Mesendoderm (in vitro differentiated cells): ENCODE data around the gene MMP25.
"Not testable (repeated sequence)": the region's sequence is repeated elsewhere in the genome, so short reads cannot be mapped to it uniquely, and the experiment has no call there.

Experiments
- DNase-seq: peaks from one replicate; pipeline ENCODE4 v3.0.0; 2013
- H2AK5ac ChIP-seq: 2 replicates; pipeline ENCODE4 v1.6.1; 2013; ENCODE audit warnings: low read length, inconsistent platforms
- H2BK120ac ChIP-seq: 2 replicates; pipeline ENCODE4 v1.6.1; 2013; ENCODE audit warnings: low read depth, mild to moderate bottlenecking, low read length, moderate library complexity, mixed read lengths
- H2BK15ac ChIP-seq: replicated peaks from 2 replicates; pipeline ENCODE4 v1.6.1; 2013; ENCODE audit warnings: low read depth, mild to moderate bottlenecking, moderate library complexity
- H2BK5ac ChIP-seq: 2 replicates; pipeline ENCODE4 v1.6.1; 2013; ENCODE audit warnings: low read length, inconsistent platforms
- H3K18ac ChIP-seq: 2 replicates; pipeline ENCODE4 v1.6.1; 2013; ENCODE audit warnings: mild to moderate bottlenecking, low read length, mixed read lengths
- H3K23ac ChIP-seq: one replicate; pipeline ENCODE4 v1.6.1; 2013; ENCODE audit warnings: low read length
- H3K27ac ChIP-seq: 2 replicates; pipeline ENCODE4 v1.5.1; 2013; ENCODE audit warnings: low read depth, mild to moderate bottlenecking, inconsistent platforms, low read length, moderate library complexity
- H3K27me3 ChIP-seq: 2 replicates; pipeline ENCODE4 v1.6.1; 2013; ENCODE audit warnings: low read length, control low read depth, mild to moderate bottlenecking, inconsistent platforms; ENCODE audit not compliant: insufficient read depth, poor library complexity
- H3K36me3 ChIP-seq: 2 replicates; pipeline ENCODE4 v1.6.1; 2013; ENCODE audit warnings: low read length, inconsistent platforms; ENCODE audit not compliant: control insufficient read depth, insufficient read depth
- H3K4ac ChIP-seq: one replicate; pipeline ENCODE4 v1.6.1; 2013; ENCODE audit warnings: low read depth, mild to moderate bottlenecking, low read length, moderate library complexity
- H3K4me1 ChIP-seq: 2 replicates; pipeline ENCODE4 v1.6.1; 2013; ENCODE audit warnings: low read depth, low read length, inconsistent platforms; ENCODE audit not compliant: control insufficient read depth
- H3K4me2 ChIP-seq: 2 replicates; pipeline ENCODE4 v1.6.1; 2013; ENCODE audit warnings: low read length
- H3K4me3 ChIP-seq: 2 replicates; pipeline ENCODE4 v1.5.1; 2013; ENCODE audit warnings: mild to moderate bottlenecking, low read length
- H3K56ac ChIP-seq: one replicate; pipeline ENCODE4 v1.6.1; 2013; ENCODE audit warnings: low read length
- H3K79me1 ChIP-seq: 2 replicates; pipeline ENCODE4 v1.6.1; 2013; ENCODE audit warnings: low read length, inconsistent platforms
- H3K79me2 ChIP-seq: 2 replicates; pipeline ENCODE4 v1.6.1; 2013; ENCODE audit warnings: mild to moderate bottlenecking, low read length; ENCODE audit not compliant: control insufficient read depth, insufficient read depth
- H3K9ac ChIP-seq: 2 replicates; pipeline ENCODE4 v1.6.1; 2013; ENCODE audit warnings: low read length, inconsistent platforms
- H4K5ac ChIP-seq: one replicate; pipeline ENCODE4 v1.6.1; 2013; ENCODE audit warnings: low read length
- H4K8ac ChIP-seq: one replicate; pipeline ENCODE4 v1.6.1; 2013; ENCODE audit warnings: low read depth, mild to moderate bottlenecking, control low read depth, low read length, moderate library complexity
- WGBS: extraction: QIAGEN DNeasy Blood & Tissue Kit; methylation state at CpG from one replicate; pipeline ENCODE4 v1.1.7; 2013; ENCODE audit warnings: low lambda C conversion rate, missing lambda C conversion rate; ENCODE audit not compliant: insufficient coverage; ENCODE audit errors: extremely low coverage; 5-methylcytosine and 5-hydroxymethylcytosine counted together

MMP25 gene

GRCh38 chr16:3083408-3083807, 37.0 kb downstream of the MMP25 start:
- WGBS: no CpG with 5 or more reads among the region's 8 CpGs
- H3K56ac ChIP-seq, H2BK15ac ChIP-seq, H2AK5ac ChIP-seq, H2BK120ac ChIP-seq, H3K9ac ChIP-seq, H3K23ac ChIP-seq, H4K5ac ChIP-seq, H3K4ac ChIP-seq, H3K36me3 ChIP-seq, H3K79me1 ChIP-seq, H3K4me3 ChIP-seq, H3K79me2 ChIP-seq, H3K27me3 ChIP-seq, DNase-seq, H3K18ac ChIP-seq, H3K27ac ChIP-seq, H3K4me1 ChIP-seq, H4K8ac ChIP-seq, H3K4me2 ChIP-seq, H2BK5ac ChIP-seq: not testable (repeated sequence)

DNA sequence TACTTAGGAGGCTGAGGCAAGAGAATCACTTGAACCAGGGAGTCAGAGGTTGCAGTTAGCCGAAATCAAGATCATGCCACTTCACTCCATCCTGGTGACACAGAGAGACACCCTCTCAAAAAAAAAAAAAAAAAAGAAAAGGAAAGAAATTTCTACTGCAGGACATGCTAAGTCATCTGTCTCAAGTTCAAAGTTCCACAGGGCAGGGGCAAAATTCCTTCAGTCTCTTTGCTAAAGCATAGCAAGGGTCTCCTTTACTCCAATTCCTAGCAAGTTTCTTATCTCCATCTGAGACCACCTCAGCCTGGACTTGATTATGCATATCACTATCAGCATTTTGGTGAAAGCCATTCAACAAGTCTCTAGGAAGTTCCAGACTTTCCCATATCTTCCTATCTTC, 38.1 kb downstream of the MMP25 start:
- WGBS: no CpG with 5 or more reads among the region's 1 CpG

GRCh38 chr16:3084969-3085670, 38.8 kb downstream of the MMP25 start:
- no peak overlapping the region for H3K9ac ChIP-seq
- no peak for DNase-seq
- no peak overlapping the region for H3K56ac ChIP-seq
- no peak overlapping the region for H4K5ac ChIP-seq
- H4K8ac ChIP-seq: no peak overlapping the region
- WGBS: no CpG with 5 or more reads among the region's 7 CpGs
- H3K18ac ChIP-seq: no peak overlapping the region
- H2BK15ac ChIP-seq: no peak overlapping the region
- no peak overlapping the region for H3K23ac ChIP-seq
- no peak overlapping the region for H3K4me2 ChIP-seq
- H3K79me1 ChIP-seq: no peaks in the 10 kb centered on the region
- no peak overlapping the region for H3K4me3 ChIP-seq
- peaks cover 12% of the 10 kb centered on the region for H3K36me3 ChIP-seq
- no peaks in the 10 kb centered on the region for H3K79me2 ChIP-seq
- no peaks in the 10 kb centered on the region for H3K27me3 ChIP-seq
- no peaks in the 10 kb centered on the region for H3K4me1 ChIP-seq
- H3K27ac ChIP-seq: no peak overlapping the region
- no peak overlapping the region for H2BK5ac ChIP-seq
- no peak overlapping the region for H3K4ac ChIP-seq
- H2AK5ac ChIP-seq: no peak overlapping the region
- no peak overlapping the region for H2BK120ac ChIP-seq

More for the DNA sequence above, 38.1 kb downstream of the MMP25 start:
- Histone ChIP-seq H3K9ac (no peak overlapping the region), H3K4me3 (no peak overlapping the region), H3K36me3 (peaks cover 7% of the 10 kb centered on the region), H3K27ac (no peak overlapping the region), H3K79me1 (no peaks in the 10 kb centered on the region), H3K79me2 (no peaks in the 10 kb centered on the region), H3K23ac (no peak overlapping the region), H3K4me2 (no peak overlapping the region), H3K4me1 (no peaks in the 10 kb centered on the region), H3K56ac (no peak overlapping the region), H4K5ac (no peak overlapping the region), H3K18ac (no peak overlapping the region), H3K4ac (no peak overlapping the region), H2AK5ac (no peak overlapping the region), H3K27me3 (no peaks in the 10 kb centered on the region), H4K8ac (no peak overlapping the region), H2BK120ac (no peak overlapping the region), H2BK15ac (no peak overlapping the region), H2BK5ac (no peak overlapping the region)
- DNase-seq: no peak

GRCh38 chr16:3085868-3086595, 39.7 kb downstream of the MMP25 start:
- Histone ChIP-seq H3K4me1 (no peaks in the 10 kb centered on the region), H3K4ac (no peak overlapping the region), H3K36me3 (peaks cover 13% of the 10 kb centered on the region), H3K4me3 (no peak overlapping the region), H4K5ac (no peak overlapping the region), H2AK5ac (no peak overlapping the region), H3K56ac (no peak overlapping the region), H3K27me3 (no peaks in the 10 kb centered on the region), H3K79me2 (no peaks in the 10 kb centered on the region), H2BK120ac (no peak overlapping the region), H3K9ac (no peak overlapping the region), H2BK5ac (no peak overlapping the region), H3K79me1 (no peaks in the 10 kb centered on the region), H4K8ac (no peak overlapping the region), H3K23ac (no peak overlapping the region), H3K27ac (no peak overlapping the region), H3K4me2 (no peak overlapping the region), H2BK15ac (no peak overlapping the region), H3K18ac (no peak overlapping the region)
- WGBS: no CpG with 5 or more reads among the region's 17 CpGs
- DNase-seq: no peak

- no peak overlapping the region for H2BK15ac ChIP-seq
- no peaks in the 10 kb centered on the region for H3K79me1 ChIP-seq
- H2AK5ac ChIP-seq: no peak overlapping the region
- no peak overlapping the region for H4K8ac ChIP-seq
- no peak overlapping the region for H3K23ac ChIP-seq
- H3K27ac ChIP-seq: no peak overlapping the region
- no CpG with 5 or more reads among the region's 14 CpGs for WGBS
- H3K4me1 ChIP-seq: no peaks in the 10 kb centered on the region
- H3K4me2 ChIP-seq: no peak overlapping the region
- no peak for DNase-seq
- H3K4ac ChIP-seq: no peak overlapping the region
- H4K5ac ChIP-seq: no peak overlapping the region
- no peak overlapping the region for H3K18ac ChIP-seq
- H3K4me3 ChIP-seq: no peak overlapping the region
- H3K36me3 ChIP-seq: peaks cover 13% of the 10 kb centered on the region
- H3K56ac ChIP-seq: no peak overlapping the region
- H3K79me2 ChIP-seq: no peaks in the 10 kb centered on the region
- H2BK5ac ChIP-seq: no peak overlapping the region
- no peaks in the 10 kb centered on the region for H3K27me3 ChIP-seq
- H2BK120ac ChIP-seq: no peak overlapping the region
- no peak overlapping the region for H3K9ac ChIP-seq
These were observed 40.4 kb downstream of the MMP25 start for GRCh38 chr16:3086596-3087242.
